Esophagus (tissue), 2 donors: ENCODE measurements around the gene SPAG4. TPM values are rescaled to one million over a fixed set of nuclear protein-coding genes. Genes with fewer than 3 reads are reported as not detected.

Experiments
- H3K27ac ChIP-seq, 2 donors: one replicate each; pipeline ENCODE4 v1.5.1; 2013; ENCODE audit warnings: low read depth in 2 of 2, mild to moderate bottlenecking in 2 of 2, inconsistent platforms in 1 of 2, low read length in 1 of 2, moderate library complexity in 1 of 2
- H3K27me3 ChIP-seq, 2 donors: one replicate each; pipeline ENCODE4 v1.6.1; 2013; ENCODE audit warnings: low read length in 2 of 2, control low read depth in 1 of 2, mild to moderate bottlenecking in 1 of 2; ENCODE audit not compliant: insufficient read depth in 2 of 2, control insufficient read depth in 1 of 2
- H3K36me3 ChIP-seq, 2 donors: one replicate each; pipeline ENCODE4 v1.6.1; 2013; ENCODE audit warnings: low read length in 1 of 2; ENCODE audit not compliant: control insufficient read depth in 2 of 2, insufficient read depth in 2 of 2
- H3K4me1 ChIP-seq, 2 donors: one replicate each; pipeline ENCODE4 v1.6.1; 2013; ENCODE audit warnings: low read length in 1 of 2; ENCODE audit not compliant: control insufficient read depth in 2 of 2, insufficient read depth in 2 of 2
- H3K4me3 ChIP-seq, 2 donors: one replicate each; pipeline ENCODE4 v1.5.1; 2013; ENCODE audit warnings: low read length in 2 of 2, mild to moderate bottlenecking in 2 of 2, low read depth in 1 of 2, moderate library complexity in 1 of 2
- H3K9me3 ChIP-seq, 2 donors: one replicate each; pipeline ENCODE4 v1.6.1; 2013; ENCODE audit warnings: mild to moderate bottlenecking in 2 of 2, low read depth in 1 of 2, low read length in 1 of 2, moderate library complexity in 1 of 2; ENCODE audit not compliant: control insufficient read depth in 2 of 2, insufficient read depth in 1 of 2
- WGBS, 2 donors: extraction: QIAGEN DNeasy Blood & Tissue Kit; methylation state at CpG; one replicate each; pipeline ENCODE4 v1.1.7; 2013; 5-methylcytosine and 5-hydroxymethylcytosine counted together
- polyA plus RNA-seq, 2 donors: library from polyadenylated mRNA; stranded (reverse); fragments of 200-250 nt; gene quantifications; one replicate each; pipeline ENCODE4 v1.2.3, GENCODE V29; 2013
- donor health status: healthy with polysubstance abuse.
- donor health status: Bipolar disorder and iron deficiency.

SPAG4 gene
- polyA plus RNA-seq, 2 donors: 1.6 to 3.8 TPM

- peaks cover 0 to 7% of the 10 kb centered on the region in 2 donors for H3K9me3 ChIP-seq
- no peak overlapping the region for H3K4me3 ChIP-seq
- H3K27ac ChIP-seq: no peak overlapping the region
- no peaks in the 10 kb centered on the region for H3K36me3 ChIP-seq
- 89 to 91% methylated on average over 12 of the region's 12 CpGs for WGBS, 2 donors
- H3K4me1 ChIP-seq: peaks cover 4 to 9% of the 10 kb centered on the region in 2 donors
- H3K27me3 ChIP-seq: no peaks in the 10 kb centered on the region
These were observed 32.8 kb upstream of the SPAG4 start for GRCh38 chr20:35582741-35583404.

GRCh38 chr20:35583636-35584560 is 31.7 kb upstream of the SPAG4 start:
- H3K27ac ChIP-seq: no peak overlapping the region
- H3K9me3 ChIP-seq: peaks cover 0 to 7% of the 10 kb centered on the region in 2 donors
- WGBS, 2 donors: 69 to 85% methylated on average over 17 to 18 of the region's 18 CpGs
- H3K4me3 ChIP-seq: no peak overlapping the region
- peaks cover 4 to 9% of the 10 kb centered on the region in 2 donors for H3K4me1 ChIP-seq
- no peaks in the 10 kb centered on the region for H3K27me3 ChIP-seq
- H3K36me3 ChIP-seq: no peaks in the 10 kb centered on the region

- Histone ChIP-seq H3K4me1 (peaks cover 4 to 9% of the 10 kb centered on the region in 2 donors), H3K27ac (no peak overlapping the region), H3K27me3 (no peaks in the 10 kb centered on the region), H3K4me3 (no peak overlapping the region), H3K36me3 (no peaks in the 10 kb centered on the region), H3K9me3 (peaks cover 0 to 6% of the 10 kb centered on the region in 2 donors)
- WGBS, 2 donors: 95% methylated on average over 6 of the region's 6 CpGs
These were observed 28.7 kb upstream of the SPAG4 start for GRCh38 chr20:35586751-35587425.

- Histone ChIP-seq H3K4me3 (no peak overlapping the region), H3K27me3 (no peaks in the 10 kb centered on the region), H3K36me3 (no peaks in the 10 kb centered on the region), H3K4me1 (peaks cover 4 to 9% of the 10 kb centered on the region in 2 donors), H3K9me3 (peaks cover 0 to under 1% of the 10 kb centered on the region in 2 donors), H3K27ac (no peak overlapping the region)
- 74 to 76% methylated on average over 2 of the region's 2 CpGs for WGBS, 2 donors
These were observed 28.2 kb upstream of the SPAG4 start for GRCh38 chr20:35587436-35587835.

- H3K4me1 ChIP-seq: peaks cover 4 to 9% of the 10 kb centered on the region in 2 donors
- no peaks in the 10 kb centered on the region for H3K36me3 ChIP-seq
- WGBS, 2 donors: 78 to 81% methylated on average over 14 of the region's 14 CpGs
These were observed 27.2 kb upstream of the SPAG4 start for GRCh38 chr20:35588397-35588796.

GRCh38 chr20:35592339-35592974 is 23.2 kb upstream of the SPAG4 start:
- H3K27ac ChIP-seq: no peak overlapping the region
- peaks cover 3 to 4% of the 10 kb centered on the region in 2 donors for H3K4me1 ChIP-seq
- WGBS, 2 donors: 13 to 18% methylated on average over 2 of the region's 2 CpGs
- H3K9me3 ChIP-seq: no peaks in the 10 kb centered on the region
- H3K36me3 ChIP-seq: no peaks in the 10 kb centered on the region
- no peak overlapping the region for H3K4me3 ChIP-seq
- H3K27me3 ChIP-seq: no peaks in the 10 kb centered on the region

More at GRCh38 chr20:35588397-35588796, 27.2 kb upstream of the SPAG4 start:
- H3K27ac ChIP-seq: no peak overlapping the region
- H3K9me3 ChIP-seq: no peaks in the 10 kb centered on the region
- no peaks in the 10 kb centered on the region for H3K27me3 ChIP-seq
- H3K4me3 ChIP-seq: no peak overlapping the region

- 71 to 77% methylated on average over 17 of the region's 17 CpGs for WGBS, 2 donors
- no peak overlapping the region for H3K27ac ChIP-seq
- peaks cover 0 to 3% of the 10 kb centered on the region in 2 donors for H3K27me3 ChIP-seq
- no peaks in the 10 kb centered on the region for H3K36me3 ChIP-seq
- no peak overlapping the region for H3K4me3 ChIP-seq
- peaks cover 4 to 6% of the 10 kb centered on the region in 2 donors for H3K4me1 ChIP-seq
- no peaks in the 10 kb centered on the region for H3K9me3 ChIP-seq
These were observed 20.2 kb upstream of the SPAG4 start for GRCh38 chr20:35595456-35595855.

GRCh38 chr20:35595901-35596300 is 19.7 kb upstream of the SPAG4 start:
- no peak overlapping the region for H3K4me3 ChIP-seq
- H3K4me1 ChIP-seq: peaks cover 6 to 7% of the 10 kb centered on the region in 2 donors
- WGBS, 2 donors: 53 to 61% methylated on average over 7 of the region's 7 CpGs

GRCh38 chr20:35597186-35597585 is 18.4 kb upstream of the SPAG4 start:
- WGBS, 2 donors: 91 to 98% methylated on average over 2 of the region's 2 CpGs
- Histone ChIP-seq H3K9me3 (no peaks in the 10 kb centered on the region), H3K4me1 (peaks cover 6 to 16% of the 10 kb centered on the region in 2 donors), H3K27me3 (peaks cover 0 to 6% of the 10 kb centered on the region in 2 donors), H3K27ac (no peak overlapping the region), H3K4me3 (no peak overlapping the region), H3K36me3 (no peaks in the 10 kb centered on the region)

More at GRCh38 chr20:35595901-35596300, 19.7 kb upstream of the SPAG4 start:
- Histone ChIP-seq H3K27ac (no peak overlapping the region), H3K36me3 (no peaks in the 10 kb centered on the region), H3K27me3 (peaks cover 0 to 6% of the 10 kb centered on the region in 2 donors), H3K9me3 (no peaks in the 10 kb centered on the region)
